ENCODE results near the gene GALNT14.
"Not testable (repeated sequence)": the region's sequence is repeated elsewhere in the genome, so short reads cannot be mapped to it uniquely, and the experiment has no call there.

Gene GALNT14

DNA sequence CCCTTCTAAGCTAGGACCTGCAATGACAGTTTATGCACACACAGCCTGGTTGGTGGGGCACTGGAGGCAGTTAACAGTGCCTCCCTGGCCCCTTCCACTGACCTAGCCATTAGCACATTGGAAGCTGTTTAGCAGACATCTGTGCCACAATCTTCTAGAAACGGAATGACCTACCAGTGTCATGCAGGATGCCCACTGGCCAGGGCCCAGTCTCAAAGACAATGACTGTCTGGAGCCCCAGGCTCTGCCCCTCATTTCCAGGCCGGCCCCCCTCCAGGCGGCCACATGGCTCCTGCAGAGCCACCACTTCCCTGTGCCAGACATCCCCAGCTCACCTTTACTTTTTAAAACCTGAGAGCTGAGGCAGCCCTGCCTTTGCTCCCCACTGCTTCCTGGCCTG is 207.5 kb downstream of the GALNT14 start:
- Mint-ChIP-seq H3K27me3 (no peaks in the 10 kb centered on the region), H3K4me1 (ENCODE audit: low read depth) (peaks cover 10% of the 10 kb centered on the region), H3K9me3 (no peaks in the 10 kb centered on the region), H3K27ac (no peak overlapping the region), H3K36me3 (ENCODE audit: low read depth) (no peaks in the 10 kb centered on the region), H3K4me3 (no peak overlapping the region)
- intact Hi-C loops (cut with micrococcal nuclease), result no loop called here

DNA sequence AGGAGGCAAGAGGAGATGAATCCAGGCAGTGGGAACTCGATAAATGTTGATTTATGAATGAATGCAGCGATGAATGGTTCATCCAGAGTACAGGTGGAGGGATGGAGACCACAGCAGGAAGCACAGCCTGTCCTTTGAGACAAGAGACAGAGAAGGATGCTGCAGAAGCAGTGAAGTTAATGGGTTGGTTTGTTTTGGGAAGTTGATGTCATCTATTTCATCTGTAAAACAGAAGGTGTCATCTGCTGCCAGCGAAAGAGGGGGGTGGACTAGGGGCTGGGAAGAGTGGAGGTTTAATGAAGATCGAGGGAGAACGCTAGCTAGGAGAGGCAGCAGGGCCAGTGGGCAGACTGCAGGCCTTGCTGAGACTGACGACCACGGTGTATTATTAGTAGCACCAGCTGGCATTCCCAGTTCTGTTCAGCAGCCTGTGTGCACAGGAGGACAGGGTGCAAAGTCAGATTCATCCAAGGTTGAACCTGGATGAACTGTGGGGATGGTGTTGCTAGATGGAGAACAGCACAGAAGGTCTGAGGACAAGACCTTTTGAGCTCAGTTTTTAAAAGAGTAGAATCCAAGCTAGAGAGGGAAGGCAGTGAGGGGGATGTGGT is 210.7 kb downstream of the GALNT14 start:
- H3K4me3 Mint-ChIP-seq, result no peak overlapping the region
- H3K36me3 Mint-ChIP-seq (ENCODE audit: low read depth), result no peaks in the 10 kb centered on the region
- intact Hi-C loops (cut with micrococcal nuclease), result no loop called here
- no peaks in the 10 kb centered on the region for H3K9me3 Mint-ChIP-seq
- H3K27me3 Mint-ChIP-seq, result no peaks in the 10 kb centered on the region
- H3K27ac Mint-ChIP-seq, result no peak overlapping the region
- H3K4me1 Mint-ChIP-seq (ENCODE audit: low read depth), result no peaks in the 10 kb centered on the region

DNA sequence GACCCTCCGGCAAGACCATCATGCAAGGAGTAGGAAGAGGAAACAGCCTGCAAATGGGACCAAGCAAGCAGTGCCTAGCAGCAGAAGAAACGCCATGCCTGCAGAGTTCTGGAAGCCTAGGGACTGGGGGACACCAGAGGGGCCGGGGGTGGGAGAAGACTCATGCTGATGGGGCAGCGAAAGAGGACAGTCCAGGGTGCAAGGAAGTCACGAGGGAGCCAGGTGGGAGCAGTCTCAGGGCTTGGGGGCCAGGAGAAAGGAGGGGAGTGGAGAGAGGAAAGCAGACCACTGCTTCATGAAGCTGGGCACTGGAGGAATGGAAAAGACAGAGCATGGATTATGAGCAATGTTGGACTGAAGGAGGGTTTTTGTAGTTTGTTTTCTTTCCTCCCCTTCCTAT is 211.6 kb downstream of the GALNT14 start:
- Mint-ChIP-seq H3K27ac (no peak overlapping the region), H3K4me3 (no peak overlapping the region), H3K36me3 (ENCODE audit: low read depth) (no peaks in the 10 kb centered on the region), H3K4me1 (ENCODE audit: low read depth) (no peaks in the 10 kb centered on the region), H3K9me3 (no peaks in the 10 kb centered on the region), H3K27me3 (no peaks in the 10 kb centered on the region)
- intact Hi-C loops (cut with micrococcal nuclease), result no loop called here

DNA sequence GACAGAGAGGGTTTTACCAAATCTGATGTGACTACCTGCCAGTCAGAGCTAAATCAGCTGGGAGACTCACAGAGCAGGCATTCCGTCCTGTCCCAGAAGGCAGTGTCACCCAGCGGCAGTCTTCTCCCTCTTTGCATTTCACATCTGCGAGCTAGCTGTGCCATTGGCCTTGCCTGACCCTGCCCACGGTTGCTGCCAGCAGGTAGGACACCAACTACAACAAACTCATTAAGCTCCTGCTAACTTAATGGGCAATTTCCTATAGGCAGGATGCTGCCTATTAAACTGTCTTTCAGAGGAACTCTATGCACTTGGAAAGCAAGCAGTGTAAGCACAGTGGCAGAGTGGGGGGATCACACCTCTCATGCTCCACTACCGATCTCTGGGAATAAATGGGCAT is 214.6 kb downstream of the GALNT14 start:
- Mint-ChIP-seq H3K36me3 (ENCODE audit: low read depth) (no peaks in the 10 kb centered on the region), H3K4me3 (no peak overlapping the region), H3K27me3 (no peaks in the 10 kb centered on the region), H3K9me3 (no peaks in the 10 kb centered on the region), H3K4me1 (ENCODE audit: low read depth) (no peaks in the 10 kb centered on the region), H3K27ac (no peak overlapping the region)
- intact Hi-C loops (cut with micrococcal nuclease), result no loop called here

DNA sequence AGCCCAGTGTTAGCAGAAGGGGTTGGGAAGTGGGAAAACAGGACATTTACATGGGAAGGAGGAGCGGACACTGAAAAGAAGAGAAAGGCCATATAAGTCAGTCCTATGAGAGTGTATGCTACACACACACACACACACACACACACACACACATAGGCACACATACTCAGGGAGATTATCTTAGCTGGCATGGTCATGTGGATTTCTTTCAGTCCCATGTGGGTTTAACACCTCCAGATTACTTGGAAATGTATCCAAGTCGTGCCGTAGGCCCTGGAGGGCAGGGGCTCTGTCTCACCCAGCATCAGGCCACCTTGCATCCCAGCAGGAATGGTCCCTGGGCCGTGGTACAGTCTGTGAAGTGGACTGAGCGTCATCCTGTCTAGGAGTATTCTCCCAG is 217.7 kb downstream of the GALNT14 start:
- H3K9me3 Mint-ChIP-seq, result no peaks in the 10 kb centered on the region
- H3K27me3 Mint-ChIP-seq, result no peaks in the 10 kb centered on the region

DNA sequence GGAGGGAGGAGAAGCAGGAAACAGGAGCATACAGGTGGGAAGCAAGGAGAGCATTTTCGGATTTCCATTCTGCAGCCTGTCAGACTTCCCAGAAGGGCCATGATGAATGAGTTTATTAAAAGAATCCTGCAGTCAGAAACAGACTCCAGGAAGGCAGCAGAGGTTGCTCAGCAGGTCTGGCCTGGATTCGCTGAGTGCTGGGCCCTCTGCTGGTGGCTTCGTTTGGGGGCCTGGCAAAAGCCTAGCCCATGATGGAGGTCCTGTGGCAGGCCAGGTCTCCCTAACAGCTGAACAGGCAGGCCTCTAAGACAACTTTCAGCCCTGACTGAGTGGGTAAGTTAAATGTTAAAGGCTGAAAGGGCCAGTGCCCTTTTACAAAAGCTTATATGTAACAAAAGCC is 222.8 kb downstream of the GALNT14 start:
- Mint-ChIP-seq H3K27ac (no peak overlapping the region), H3K4me1 (ENCODE audit: low read depth) (no peaks in the 10 kb centered on the region), H3K9me3 (no peaks in the 10 kb centered on the region), H3K4me3 (no peak overlapping the region), H3K27me3 (no peaks in the 10 kb centered on the region), H3K36me3 (ENCODE audit: low read depth) (no peaks in the 10 kb centered on the region)
- intact Hi-C loops (cut with micrococcal nuclease), result no loop called here

More for the DNA sequence above, 217.7 kb downstream of the GALNT14 start:
- no peaks in the 10 kb centered on the region for H3K4me1 Mint-ChIP-seq (ENCODE audit: low read depth)
- intact Hi-C loops (cut with micrococcal nuclease), result no loop called here
- H3K36me3 Mint-ChIP-seq (ENCODE audit: low read depth), result no peaks in the 10 kb centered on the region
- H3K27ac Mint-ChIP-seq, result no peak overlapping the region
- no peak overlapping the region for H3K4me3 Mint-ChIP-seq

DNA sequence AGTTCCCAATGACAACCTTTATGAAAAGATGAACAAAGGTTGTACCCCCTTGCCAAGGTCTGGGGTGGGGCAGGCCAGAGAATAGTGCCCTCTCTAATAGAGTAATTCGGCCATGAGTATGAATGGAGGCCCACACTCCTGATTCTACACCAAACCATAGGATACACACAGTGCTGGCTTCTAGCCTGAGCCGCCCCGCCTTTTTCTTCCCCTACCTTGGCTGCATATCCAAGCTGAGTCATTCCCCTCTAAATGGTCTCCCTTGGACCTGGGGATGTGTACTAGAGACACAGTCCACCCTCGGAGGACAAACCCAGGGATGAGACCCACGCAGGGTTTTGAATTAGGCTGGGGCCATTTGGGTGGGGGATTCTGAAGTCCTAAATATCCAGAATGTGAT is 223.8 kb downstream of the GALNT14 start:
- Mint-ChIP-seq H3K36me3 (ENCODE audit: low read depth) (no peaks in the 10 kb centered on the region), H3K27ac (no peak overlapping the region), H3K9me3 (no peaks in the 10 kb centered on the region), H3K4me3 (no peak overlapping the region), H3K27me3 (no peaks in the 10 kb centered on the region), H3K4me1 (ENCODE audit: low read depth) (no peaks in the 10 kb centered on the region)
- intact Hi-C loops (cut with micrococcal nuclease), result no loop called here

DNA sequence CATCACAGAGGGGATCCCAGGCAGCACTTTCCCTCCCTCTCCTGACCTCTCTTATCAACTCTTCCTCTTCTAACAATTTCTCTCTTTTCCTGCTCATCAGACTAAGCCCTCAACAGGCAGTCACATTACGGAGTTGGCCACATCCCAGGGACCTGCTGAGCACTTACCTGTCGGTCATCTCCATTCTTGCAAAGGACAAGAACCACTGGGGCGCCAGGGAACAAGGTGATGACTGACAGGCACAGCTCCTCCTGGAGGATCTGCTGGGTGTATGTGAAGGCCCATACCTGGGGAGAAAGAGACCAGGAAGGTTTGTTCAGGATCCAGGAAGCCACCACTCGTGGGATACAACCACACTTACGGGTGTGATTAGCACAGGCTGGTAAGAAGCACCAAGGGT is 226.2 kb downstream of the GALNT14 start:
- Mint-ChIP-seq H3K4me1 (ENCODE audit: low read depth) (no peaks in the 10 kb centered on the region), H3K27me3 (no peaks in the 10 kb centered on the region), H3K36me3 (ENCODE audit: low read depth) (no peaks in the 10 kb centered on the region), H3K9me3 (no peaks in the 10 kb centered on the region), H3K27ac (no peak overlapping the region), H3K4me3 (no peak overlapping the region)
- intact Hi-C loops (cut with micrococcal nuclease), result no loop called here

DNA sequence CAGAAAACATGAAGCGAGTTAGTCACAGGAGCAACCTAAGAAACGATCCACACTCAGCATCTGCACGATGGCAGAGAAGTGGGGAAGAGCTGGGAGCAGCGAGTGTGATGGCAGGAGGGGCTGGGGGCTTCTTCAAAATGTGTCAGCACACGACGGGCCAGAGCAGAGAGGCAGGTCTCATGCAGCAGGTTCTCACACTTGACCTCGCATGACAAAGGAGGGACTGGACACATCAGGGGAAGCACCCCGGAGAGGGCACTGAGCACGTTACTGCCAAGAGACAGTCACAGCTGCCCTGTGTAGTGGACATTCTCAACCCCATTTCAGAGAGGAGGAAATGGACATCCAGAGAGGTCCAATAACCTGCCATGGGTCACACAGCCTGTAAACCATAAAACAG is 226.9 kb downstream of the GALNT14 start:
- Mint-ChIP-seq H3K9me3 (no peaks in the 10 kb centered on the region), H3K27ac (no peak overlapping the region), H3K36me3 (ENCODE audit: low read depth) (no peaks in the 10 kb centered on the region), H3K27me3 (no peaks in the 10 kb centered on the region), H3K4me3 (no peak overlapping the region), H3K4me1 (ENCODE audit: low read depth) (no peaks in the 10 kb centered on the region)
- intact Hi-C loops (cut with micrococcal nuclease), result no loop called here

DNA sequence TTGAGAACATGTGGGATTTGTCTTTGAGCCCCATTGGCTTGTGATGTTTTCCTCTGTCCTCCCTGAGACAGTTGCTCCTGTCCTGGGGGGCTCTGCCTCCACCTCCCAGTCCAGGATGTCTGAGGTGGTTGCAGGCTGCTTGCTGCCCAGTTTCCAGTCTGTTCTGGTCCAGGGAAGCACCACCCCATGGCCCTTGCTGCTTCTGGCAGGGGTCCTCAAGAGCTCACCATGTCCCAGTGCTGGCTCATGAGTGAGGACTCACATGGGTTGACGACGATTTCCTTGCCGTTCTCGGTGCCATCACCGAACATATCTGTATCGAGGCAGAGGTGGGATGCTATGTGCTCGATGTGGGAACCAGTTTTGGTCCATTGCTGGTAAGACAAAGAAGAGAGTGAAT is 227.6 kb downstream of the GALNT14 start:
- intact Hi-C loops (cut with micrococcal nuclease), result no loop called here
- H3K9me3 Mint-ChIP-seq, result no peaks in the 10 kb centered on the region
- no peak overlapping the region for H3K27ac Mint-ChIP-seq
- no peaks in the 10 kb centered on the region for H3K27me3 Mint-ChIP-seq
- no peaks in the 10 kb centered on the region for H3K36me3 Mint-ChIP-seq (ENCODE audit: low read depth)
- H3K4me3 Mint-ChIP-seq, result no peak overlapping the region
- no peaks in the 10 kb centered on the region for H3K4me1 Mint-ChIP-seq (ENCODE audit: low read depth)

DNA sequence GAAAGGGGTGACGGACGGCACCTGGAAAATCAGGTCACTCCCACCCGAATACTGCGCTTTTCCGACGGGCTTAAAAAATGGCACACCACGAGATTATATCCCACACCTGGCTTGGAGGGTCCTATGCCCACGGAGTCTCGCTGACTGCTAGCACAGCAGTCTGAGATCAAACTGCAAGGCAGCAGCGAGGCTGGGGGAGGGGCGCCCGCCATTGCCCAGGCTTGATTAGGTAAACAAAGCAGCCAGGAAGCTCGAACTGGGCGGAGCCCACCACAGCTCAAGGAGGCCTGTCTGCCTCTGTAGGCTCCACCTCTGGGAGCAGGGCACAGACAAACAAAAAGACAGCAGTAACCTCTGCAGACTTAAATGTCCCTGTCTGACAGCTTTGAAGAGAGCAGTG is 233.8 kb downstream of the GALNT14 start:
- H3K27ac Mint-ChIP-seq; intact Hi-C loops (cut with micrococcal nuclease); H3K4me3 Mint-ChIP-seq; H3K36me3 Mint-ChIP-seq (ENCODE audit: low read depth); H3K27me3 Mint-ChIP-seq; H3K9me3 Mint-ChIP-seq; H3K4me1 Mint-ChIP-seq (ENCODE audit: low read depth): not testable (repeated sequence)

DNA sequence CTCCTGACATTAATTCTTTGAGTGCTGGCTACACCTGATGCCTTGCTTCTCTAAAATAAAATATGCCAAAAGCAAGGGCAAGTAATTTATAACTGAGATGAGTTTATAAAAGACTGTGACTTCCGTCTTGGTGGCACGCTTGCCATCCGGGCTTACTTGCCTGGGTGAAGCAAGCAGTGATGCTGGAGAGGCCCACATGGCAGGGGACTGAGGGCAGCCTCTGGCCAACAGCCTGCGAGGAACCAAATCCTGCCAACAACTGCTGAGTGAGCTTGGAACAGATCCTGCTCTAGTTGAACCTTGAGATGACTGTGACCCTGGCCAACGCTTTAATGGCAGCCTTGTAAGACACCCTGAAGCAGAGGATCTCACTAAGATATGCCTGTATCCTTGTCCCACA is 234.9 kb downstream of the GALNT14 start:
- no peaks in the 10 kb centered on the region for H3K9me3 Mint-ChIP-seq
- H3K27ac Mint-ChIP-seq, result no peak overlapping the region
- intact Hi-C loops (cut with micrococcal nuclease), result no loop called here

DNA sequence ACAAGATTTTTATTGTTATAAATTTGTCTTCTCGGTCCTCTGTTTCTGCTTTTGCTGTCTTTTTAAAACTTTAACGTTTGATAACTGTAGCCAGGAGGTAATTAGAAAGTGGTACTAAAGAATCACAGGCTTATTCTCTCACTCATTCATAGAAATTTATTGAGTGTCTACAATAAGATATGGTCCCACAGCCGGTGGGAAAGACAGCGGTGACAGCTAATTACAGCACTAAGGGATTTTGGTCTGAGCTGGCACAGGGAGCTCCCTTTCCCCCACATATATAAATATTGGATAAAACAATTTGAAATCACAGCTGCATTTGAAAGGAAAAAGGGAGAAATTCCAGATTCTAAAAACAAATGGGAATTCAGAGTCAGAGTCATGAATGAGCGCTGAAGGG is 237.9 kb downstream of the GALNT14 start:
- Mint-ChIP-seq H3K9me3 (no peaks in the 10 kb centered on the region), H3K27me3 (peaks cover 2% of the 10 kb centered on the region), H3K4me1 (ENCODE audit: low read depth) (no peaks in the 10 kb centered on the region), H3K4me3 (no peak overlapping the region), H3K36me3 (ENCODE audit: low read depth) (no peaks in the 10 kb centered on the region), H3K27ac (no peak overlapping the region)
- intact Hi-C loops (cut with micrococcal nuclease), result no loop called here

More for the DNA sequence above, 234.9 kb downstream of the GALNT14 start:
- H3K36me3 Mint-ChIP-seq (ENCODE audit: low read depth), result no peaks in the 10 kb centered on the region
- no peak overlapping the region for H3K4me3 Mint-ChIP-seq
- no peaks in the 10 kb centered on the region for H3K27me3 Mint-ChIP-seq
- H3K4me1 Mint-ChIP-seq (ENCODE audit: low read depth), result no peaks in the 10 kb centered on the region

DNA sequence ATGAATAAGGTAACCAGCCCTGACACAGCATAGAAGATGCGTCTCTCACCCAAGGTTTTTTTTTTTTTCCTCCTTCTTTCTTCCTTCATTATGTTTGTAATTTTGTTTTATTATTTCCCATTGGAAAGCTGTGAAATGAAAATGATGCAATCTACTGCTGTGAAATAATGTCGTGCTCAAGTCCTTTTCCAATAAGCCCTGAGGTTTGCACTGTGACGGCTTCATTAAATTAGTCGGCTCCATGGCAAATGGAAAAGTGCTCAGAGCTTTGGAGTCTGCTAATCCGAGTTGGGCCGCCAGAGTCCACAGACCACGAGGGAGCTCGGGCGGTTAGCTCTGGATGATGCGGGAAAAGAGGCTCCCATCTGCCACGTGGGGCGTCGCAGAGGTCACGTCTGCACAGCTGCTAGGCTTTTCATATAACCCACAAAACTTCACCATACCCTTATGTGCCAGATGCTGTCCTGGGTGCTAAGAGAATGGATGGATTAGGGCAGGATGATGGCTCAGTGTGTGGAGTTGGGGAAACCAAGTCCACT is 238.7 kb downstream of the GALNT14 start:
- intact Hi-C loops (cut with micrococcal nuclease), result no loop called here

DNA sequence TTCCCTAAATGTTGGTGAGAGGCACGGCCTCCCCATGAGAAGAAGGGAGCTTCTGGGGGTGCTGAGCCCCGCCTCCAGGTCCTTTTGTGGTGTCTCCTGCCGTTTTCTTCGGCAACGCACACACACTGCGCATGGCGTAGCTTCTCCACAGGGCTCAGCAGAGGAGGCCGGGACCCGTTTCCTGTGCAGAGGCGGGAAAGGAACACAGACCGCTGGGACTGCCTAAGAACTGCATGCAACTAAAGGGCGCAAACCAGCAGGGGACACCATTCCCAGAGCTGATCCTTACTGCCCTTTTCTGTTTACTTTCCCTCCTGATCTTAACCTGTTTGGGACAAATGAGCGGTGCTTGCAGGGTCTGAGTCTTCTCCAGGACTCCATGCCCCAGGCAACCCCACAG is 240.7 kb downstream of the GALNT14 start:
- H3K9me3 Mint-ChIP-seq, result no peaks in the 10 kb centered on the region
- H3K27me3 Mint-ChIP-seq, result peaks cover 2% of the 10 kb centered on the region
- H3K36me3 Mint-ChIP-seq (ENCODE audit: low read depth), result no peaks in the 10 kb centered on the region
- H3K4me1 Mint-ChIP-seq (ENCODE audit: low read depth), result no peaks in the 10 kb centered on the region
- intact Hi-C loops (cut with micrococcal nuclease), result no loop called here
- no peak overlapping the region for H3K4me3 Mint-ChIP-seq
- H3K27ac Mint-ChIP-seq, result no peak overlapping the region

More for the DNA sequence above, 238.7 kb downstream of the GALNT14 start:
- Mint-ChIP-seq H3K4me3 (no peak overlapping the region), H3K36me3 (ENCODE audit: low read depth) (no peaks in the 10 kb centered on the region), H3K9me3 (no peaks in the 10 kb centered on the region), H3K27me3 (peaks cover 2% of the 10 kb centered on the region), H3K4me1 (ENCODE audit: low read depth) (no peaks in the 10 kb centered on the region), H3K27ac (no peak overlapping the region)

Measured in dendritic cell treated with granulocyte-macrophage colony-stimulating factor and Interleukin-4, amounts not matched to agents 40 ng/mL and 50 ng/mL, for 4 days (primary cell).